GM04504 (cell line): ENCODE results near the gene LRRC27.
"Not testable (repeated sequence)": the region's sequence is repeated elsewhere in the genome, so short reads cannot be mapped to it uniquely, and the experiment has no call there.

Experiments
- DNase-seq: peaks from one replicate; pipeline ENCODE4 v3.0.0-alpha.2; 2012; ENCODE audit warnings: low read depth

Gene LRRC27

DNA sequence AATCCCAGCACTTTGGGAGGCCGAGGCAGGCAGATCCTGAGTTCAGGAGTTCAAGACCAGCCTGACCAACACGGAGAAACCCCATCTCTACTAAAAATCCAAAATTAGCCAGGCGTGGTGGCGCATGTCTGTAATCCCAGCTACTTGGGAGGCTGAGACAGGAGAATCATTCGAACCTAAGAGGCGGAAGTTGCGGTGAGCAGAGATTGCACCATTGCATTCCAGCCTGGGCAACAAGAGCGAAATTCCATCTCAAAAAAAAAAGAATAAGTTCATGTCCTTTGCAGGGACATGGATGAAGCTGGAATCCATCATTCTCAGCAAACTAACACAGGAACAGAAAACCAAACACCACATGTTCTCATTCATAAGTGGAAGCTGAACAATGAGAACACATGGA lies 17.1 kb upstream of the LRRC27 start:
- peak; percentile 52 for DNase-seq

DNA sequence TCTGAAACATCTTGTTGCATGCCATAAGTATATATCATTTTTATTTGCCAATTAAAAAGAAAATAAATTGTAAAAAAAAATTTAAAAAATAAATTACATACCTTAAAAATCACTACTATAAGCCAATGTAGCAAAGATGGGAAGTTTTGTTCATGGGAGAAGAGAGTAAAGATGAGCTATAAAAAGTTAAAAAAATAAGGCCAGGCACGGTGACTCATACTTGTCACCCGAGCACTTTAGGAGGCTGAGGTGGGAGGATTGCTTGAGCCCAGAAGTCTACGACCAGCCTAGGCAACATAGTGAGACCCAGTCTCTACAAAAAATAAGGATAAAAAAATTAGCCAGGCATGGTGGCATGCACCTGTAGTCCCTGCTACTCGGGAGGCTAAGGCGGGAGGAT lies 15.9 kb upstream of the LRRC27 start:
- DNase-seq: no peak

DNA sequence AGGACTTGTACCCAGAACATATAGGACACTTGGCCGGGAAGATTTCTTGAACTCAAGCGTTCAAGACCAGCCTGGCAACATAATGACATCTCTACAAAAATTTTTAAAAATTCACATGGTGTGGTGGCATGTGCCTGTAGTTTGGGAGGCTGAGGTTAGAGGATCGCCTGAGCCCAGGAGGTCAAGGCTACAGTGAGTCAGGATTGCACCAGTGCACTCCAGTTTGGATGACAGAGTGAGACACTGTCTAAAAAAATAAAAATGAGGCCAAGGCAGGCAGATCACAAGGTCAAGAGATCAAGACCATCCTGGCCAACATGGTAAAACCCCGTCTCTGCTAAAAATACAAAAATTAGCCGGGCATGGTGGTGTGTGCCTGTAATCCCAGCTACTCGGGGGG lies 14.5 kb upstream of the LRRC27 start:
- DNase-seq: not testable (repeated sequence)

DNA sequence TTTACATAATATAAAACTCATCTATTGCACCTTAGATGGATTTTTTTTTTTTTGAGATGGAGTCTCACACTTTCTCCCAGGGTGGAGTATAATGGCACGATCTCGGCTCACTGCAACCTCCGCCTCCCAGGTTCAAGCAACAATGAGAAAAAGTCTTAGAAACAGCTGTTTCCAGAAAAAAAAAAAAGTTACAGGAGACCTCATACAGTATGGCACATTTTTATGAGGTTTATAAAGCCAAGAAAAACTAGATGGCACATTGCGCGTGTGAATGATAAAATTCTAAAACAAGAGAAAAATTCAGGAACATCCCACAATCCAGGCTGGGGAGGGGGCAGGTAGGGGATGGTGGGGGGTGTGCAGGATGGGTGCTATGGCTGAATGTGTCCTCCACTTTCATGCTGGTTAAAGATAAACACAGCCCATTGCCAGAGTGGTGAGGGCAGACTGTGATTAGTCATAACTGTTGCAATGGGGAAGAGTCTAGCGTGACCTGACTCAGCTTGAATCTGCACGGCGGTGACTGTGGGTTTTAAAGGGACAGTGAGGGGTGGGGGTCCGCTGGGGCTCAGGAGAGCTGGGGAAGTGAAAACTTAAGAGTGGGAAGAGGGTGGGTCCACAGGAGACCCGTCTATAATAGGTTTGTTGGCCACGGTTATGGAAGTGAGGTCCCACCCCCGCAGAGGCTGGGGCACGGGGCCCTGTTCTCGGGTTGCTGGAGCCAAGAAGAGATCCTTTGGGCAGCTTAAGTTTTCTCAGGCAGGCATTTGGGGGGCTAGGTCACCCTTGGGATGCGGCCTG lies 11.9 kb upstream of the LRRC27 start:
- peak; percentile 86 for DNase-seq

DNA sequence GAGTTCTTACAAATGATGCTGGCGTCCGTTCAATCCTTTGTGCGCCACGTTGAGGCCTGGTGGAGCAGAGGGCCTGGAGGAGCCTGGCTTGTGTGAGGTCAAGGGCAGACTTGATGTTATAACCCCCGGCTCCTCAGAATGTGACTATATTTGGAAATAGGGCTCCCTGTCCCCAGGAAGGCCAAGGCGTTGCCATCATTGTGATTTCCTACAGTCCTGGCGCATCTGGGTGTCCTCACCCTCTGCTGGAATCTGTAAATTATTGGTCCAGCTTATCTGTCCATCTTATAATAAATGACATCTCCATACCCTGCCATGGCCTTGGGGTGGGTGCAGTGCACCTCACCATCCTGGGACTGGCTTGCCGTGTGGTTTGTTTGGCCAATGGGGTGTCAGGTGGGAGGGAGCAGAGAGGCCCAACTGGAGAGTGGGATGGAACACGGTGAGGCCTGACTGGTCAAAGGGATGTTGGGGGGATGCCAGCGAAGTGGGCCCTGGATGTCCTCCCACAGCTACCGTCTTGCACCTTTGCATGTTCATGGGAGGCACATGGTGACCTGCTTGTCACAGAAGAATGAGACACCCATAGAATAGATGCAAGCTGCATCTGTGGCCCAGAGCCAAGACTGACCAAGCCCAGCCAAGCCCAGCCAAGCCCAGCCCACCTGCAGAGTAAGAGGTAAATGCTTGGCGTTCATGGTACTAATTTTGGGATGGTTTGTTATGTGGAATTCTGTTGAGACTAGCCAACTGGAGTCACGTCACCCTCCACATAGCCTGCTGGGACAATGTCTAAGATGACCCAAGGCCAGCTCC lies 11.1 kb upstream of the LRRC27 start:
- no peak for DNase-seq

DNA sequence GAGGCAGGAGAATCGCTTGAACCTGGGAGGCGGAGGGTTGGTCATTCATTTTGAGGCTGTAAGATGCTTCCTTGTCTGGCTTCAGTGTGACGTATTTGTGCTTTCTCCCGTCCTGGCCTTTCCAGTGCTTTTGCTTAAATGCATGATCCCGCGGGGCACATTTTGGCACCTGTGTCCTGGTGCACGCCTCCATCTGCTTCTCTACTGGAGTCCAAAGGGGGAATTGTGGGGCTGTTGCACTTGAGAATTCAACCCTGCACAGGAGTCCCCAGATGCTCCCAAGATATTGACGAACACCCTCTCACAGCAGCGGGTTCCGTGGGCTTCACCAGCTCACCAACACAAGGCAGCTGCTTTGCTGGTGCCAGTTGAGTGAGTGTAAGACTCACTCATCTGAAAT lies 10.3 kb upstream of the LRRC27 start:
- no peak for DNase-seq

DNA sequence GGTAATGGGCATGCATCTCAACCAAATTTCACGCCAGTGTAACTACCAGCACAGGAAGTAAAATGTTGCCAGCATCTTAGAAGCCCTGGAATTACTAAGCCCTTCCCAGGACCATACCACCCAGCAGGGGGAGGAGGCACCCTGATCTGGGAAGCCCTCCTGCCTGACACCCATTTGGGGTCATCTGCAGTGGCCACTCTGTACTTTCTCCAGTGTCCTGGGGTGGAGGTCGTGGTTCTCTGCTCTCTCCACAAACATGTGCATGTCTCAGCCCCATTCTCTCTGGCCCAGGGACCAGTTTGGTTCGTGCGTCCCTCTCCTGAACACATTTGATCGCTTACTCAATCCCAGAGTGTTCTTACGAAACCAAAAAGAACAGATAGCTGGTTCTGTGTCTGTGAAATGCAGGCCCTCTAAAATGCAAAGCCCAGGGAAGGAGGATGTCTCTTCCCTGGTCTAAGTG lies 9.4 kb upstream of the LRRC27 start:
- peak; percentile 52 for DNase-seq

DNA sequence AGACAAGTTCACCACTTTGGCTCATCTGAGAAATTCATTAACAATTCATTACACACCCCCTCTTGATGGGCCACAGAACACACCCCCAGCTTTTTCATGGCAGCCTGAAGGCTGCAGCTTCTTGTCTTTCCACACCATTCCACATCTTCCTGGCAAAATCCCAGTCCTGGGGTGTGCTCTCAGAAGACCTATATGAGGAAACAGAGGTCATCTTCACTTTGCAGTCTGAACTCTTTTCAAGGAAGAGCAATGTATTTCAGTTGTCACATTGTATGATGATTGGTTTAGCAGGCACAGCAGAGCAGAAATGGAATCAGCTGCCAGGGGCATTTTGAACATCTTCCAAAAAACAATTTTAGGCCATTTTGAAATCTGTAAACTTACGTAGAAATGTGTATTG lies 7.8 kb upstream of the LRRC27 start:
- DNase-seq: no peak

DNA sequence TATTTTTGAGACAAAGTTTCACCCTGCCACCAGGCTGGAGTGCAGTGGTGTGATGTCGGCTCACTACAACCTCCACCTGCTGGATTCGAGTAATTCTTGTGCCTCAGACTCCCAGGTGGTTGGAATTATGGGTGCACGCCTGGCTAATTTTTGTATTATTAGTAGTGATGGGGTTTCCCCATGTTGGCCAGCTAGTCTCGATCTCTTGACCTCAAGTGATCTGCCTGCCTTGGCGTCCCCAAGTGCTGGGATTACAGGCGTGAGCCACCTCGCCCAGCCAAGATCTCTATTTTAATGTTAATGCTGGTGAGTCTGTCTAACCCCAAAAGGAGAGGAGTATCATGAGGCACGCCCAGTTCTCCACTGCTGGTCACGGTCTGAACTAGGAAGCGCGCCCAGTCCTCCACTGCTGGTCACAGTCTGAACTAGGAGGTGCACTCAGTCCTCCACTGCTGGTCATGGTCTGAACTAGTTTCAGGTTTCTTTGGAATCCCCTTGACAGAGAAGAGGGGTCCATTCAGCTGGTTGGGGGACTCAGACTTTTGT lies 5.6 kb upstream of the LRRC27 start:
- no peak for DNase-seq

DNA sequence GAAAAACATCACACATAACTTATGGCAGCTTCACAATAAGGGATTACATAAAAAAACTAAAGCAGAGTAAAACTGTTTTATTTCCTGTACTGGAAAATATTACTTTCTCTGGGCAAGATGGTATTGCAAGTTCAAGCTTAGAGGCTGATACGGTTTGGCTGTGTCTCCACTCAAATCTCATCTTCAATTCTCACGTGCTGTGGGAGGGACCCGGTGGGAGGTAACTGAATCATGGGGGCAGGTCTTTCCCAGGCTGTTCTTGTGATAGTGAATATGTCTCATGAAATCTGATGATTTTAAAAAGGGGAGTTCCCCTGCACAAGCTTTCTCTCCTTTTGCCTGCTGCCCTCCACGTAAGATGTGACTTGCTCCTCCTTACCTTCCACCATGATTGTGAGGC lies 5.1 kb upstream of the LRRC27 start:
- no peak for DNase-seq

DNA sequence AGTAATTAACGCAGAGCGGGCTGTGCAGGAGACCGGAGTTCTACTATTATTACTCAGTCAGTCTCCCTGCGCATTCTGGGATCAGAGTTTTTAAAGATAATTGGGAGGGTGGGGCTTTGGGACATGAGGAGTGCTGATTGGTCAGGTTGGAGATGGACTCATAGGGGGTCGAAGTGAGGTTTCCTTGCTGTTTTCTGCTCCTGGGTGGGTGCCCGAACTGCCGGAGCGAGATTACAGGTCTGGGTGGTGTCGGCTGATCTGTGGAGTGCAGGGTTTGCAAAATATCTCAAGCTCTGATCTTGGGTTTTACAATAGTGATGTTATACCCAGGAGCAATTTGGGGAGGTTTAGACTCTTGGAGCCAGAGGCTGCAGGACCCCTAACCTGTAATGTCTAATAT lies 3.9 kb upstream of the LRRC27 start:
- no peak for DNase-seq

DNA sequence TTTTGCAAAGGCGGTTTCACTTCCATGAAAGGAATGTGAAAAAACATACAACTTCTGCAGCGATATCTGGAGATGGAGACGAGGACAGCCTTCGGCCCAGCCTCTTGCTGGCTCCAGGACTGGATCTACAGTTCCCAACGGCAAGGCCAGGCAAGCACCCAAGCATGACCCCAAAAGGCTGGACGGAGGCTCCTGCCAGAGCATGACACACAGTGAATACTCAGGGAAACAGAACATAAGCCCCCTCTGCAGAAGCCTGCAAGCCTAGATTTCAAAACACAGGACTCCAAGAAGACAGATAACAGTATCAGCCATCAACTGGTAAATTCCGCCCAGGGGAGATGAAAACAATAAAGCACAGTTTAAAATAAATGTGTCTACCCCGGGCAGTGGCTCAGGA lies 3.3 kb upstream of the LRRC27 start:
- no peak for DNase-seq

DNA sequence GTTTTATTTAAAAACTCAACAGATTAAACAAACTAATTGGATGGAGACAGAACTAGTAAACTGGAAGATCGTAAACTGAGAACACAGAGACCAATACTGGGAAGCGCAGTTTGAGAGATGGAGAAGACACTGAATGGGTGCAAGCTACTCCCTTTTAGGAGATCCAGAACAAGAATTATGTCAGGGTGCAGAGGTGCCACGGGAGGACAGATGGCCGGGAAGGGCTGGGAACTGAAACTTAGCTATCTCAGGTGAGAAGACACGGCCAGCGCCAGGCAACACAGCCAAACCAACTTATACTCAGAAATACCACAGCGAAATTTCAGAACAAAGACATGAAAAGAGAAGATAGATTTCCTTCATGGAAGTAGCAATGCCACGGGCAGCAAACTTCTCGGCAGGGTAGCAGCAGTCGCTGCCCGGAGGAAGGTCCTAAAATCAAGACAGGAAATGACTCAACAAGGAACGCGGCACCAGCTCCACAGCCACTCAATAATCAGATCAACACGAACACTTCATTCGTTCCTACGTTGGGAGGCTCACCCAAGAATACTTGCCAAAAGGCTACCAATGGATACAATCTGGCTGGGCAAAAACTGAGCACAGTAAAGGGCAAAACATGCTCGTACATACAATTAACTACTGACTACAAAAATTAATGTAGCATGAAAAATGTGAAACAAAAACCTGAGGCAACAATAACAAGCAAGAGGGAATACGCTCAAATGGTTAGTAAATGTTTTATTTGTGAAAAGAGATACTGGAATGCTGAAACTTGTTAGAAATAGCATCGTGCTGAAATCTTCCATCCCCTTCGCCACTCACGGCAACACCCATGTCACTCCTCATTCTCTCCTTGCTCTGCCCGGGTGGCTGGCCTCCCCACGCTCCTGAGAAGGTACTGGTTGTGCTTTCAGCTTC lies 2.2 kb upstream of the LRRC27 start:
- peak; percentile 68 for DNase-seq

DNA sequence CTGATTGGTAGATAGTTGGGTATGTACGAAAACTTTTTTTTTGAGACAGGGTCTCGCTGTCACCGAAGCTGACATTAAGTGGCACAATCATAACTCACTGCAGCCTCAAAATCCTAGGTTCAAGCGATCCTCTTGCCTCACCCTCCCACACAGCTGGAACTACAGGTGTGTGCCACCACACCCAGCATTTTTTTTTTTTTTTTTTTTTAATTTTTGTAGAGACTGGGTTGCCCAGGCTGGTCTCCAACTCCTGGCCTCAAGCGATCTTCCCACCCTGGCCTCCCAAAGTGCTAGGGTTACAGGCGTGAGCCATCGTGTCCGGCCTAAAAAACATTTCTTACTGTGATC lies 1.5 kb upstream of the LRRC27 start:
- no peak for DNase-seq

DNA sequence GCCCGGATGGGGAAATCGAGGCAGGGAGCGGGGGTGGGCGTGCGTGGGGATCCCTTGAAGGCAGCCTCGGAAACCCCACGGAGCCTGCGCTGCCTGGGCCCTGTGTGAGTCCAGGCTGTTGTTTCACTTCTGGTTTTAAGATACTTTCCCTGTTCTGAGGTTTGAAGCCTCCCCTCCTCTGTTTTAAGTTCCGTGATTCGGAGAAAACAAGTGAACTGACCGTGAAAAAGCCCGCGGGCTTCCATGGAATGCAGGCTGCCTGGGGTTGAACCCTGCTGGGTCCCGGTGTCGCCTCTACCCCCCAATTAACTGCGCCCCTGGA lies 401 bp downstream of the LRRC27 start:
- DNase-seq: no peak

DNA sequence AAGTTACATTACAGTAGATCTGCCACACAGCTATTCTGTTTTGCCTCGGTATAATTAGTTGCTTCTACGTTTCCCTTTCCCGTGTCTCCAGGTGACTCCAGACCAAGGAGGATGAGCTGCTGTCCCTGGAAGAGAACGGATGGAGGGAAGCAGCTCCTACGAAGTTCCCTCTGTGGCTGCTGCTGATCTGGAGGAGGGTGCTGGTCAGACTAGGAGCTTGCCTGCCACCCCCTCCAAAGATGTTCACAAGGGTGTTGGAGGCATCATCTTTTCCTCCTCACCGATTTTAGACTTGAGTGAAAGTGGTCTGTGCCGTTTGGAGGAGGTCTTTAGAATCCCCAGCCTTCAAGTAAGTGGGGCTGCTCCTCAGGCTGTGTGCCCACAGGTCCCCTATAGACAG lies 1.4 kb downstream of the LRRC27 start:
- DNase-seq: no peak

DNA sequence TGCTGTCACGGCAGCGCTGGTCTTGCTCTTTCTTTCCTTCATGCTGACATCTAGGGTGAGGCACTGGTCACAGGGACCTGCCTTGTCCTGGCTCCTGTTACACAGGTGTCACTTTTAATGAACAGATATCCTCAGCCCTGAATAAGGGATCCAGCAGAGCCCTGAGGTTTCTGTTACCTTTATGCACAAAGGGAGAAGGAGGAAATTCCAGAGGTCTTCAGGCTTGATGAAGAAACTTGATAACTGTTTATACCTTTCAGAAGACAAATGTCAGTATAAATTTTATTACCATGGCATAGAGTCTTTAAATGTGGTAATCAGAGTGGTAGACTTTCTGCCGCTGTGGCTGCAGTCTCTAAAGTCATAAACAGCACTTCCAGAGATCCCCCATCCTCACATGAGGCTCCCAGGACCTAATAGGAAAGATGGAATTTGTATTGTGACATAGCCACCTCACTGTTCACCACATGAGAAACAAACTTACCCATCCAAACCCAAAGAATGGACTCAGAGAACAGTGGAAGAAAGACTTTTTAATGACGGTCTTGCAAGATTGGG lies 2.7 kb downstream of the LRRC27 start:
- no peak for DNase-seq

DNA sequence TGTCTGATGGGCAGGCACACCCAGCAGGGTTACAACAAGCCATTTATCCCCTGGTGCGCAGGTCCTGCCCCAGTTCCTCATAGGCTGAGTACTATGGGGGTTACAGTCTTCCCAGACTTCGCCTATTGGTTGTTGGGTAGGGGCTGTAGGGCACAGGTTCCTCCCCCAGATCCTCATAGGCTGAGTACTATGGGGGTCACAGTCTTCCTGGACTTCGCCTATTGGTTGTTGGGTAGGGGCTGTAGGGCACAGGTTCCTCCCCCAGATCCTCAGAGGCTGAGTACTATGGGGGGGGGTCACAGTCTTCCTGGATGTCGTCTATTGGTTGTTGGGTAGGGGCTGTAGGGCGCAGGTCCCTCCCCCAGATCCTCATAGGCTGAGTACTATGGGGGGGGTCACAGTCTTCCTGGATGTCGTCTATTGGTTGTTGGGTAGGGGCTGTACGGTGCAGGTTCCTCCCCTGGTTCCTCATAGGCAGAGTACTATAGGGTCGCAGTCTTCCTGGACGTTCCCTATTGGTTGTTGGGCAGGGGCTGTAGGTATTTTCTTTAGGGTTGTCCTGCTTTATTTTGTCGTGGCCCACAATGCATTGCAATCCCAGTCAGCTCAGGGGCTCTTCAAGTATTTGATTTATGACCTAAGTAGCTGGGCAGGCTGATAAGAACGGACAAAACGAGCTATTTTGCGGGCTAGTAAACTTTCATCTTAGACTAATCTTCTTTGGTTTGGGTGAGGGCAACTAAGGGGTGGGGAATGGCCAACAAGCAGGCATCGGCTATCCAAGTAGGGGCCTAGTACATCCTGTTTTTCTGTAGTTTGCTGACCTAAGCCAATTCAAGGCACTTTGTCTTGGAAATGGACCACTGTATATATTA lies 3.4 kb downstream of the LRRC27 start:
- DNase-seq: no peak

DNA sequence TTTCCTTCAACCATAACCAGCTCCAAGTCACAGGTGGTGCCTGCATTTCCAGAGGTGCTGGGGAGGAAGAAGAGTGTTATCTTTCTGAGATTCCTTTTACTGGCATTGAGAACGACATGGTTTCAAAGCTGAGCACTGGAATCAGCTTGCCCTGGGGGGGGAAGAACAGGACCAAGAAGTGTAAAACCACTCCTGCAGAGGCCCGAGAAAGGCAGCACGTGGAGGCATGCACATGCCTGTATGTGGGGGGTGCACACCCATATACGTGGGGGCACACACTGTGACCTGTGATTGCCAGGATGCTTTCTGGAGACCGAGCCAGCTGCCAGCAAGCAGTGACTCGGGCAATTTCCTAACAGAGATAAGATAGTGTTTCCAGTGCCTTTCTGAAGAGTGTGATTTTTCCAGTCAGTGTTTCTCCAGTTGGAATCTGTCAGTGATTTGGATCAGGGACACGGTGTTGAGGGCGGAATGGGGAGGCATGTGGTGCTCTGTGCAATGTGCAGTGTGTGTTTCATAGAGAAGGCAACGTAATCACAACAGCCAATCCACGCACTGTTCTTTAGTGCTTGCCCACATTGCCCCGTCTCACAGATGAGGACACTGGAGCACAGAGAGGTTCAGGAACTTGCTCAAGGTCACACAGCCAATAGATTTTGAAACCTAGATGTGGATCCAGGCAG lies 4.2 kb downstream of the LRRC27 start:
- no peak for DNase-seq

DNA sequence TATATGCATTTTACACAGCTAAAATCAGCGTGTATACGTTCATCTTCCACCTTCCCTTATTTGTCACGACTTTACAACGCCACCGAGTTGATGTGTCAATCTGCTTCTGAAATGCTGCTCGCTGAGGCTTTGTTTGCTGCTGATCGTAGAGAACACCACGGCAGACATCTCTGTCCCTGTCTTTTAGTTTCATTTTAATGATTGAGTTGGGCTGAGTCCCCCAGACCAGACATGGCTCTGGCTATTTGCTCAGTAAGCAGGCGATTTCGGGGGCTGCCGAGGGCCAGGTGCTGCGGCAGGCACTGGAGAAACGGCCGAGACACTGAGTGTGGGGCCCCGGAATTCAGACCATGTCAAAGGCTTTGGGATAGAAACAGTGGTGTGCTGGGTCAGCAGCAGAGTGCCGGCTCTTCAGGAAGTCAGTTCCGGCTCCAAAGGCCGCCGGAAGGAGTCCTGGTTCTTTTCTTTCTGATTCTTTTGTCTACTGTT lies 5.0 kb downstream of the LRRC27 start:
- DNase-seq: no peak
